Activated T-helper 2 cell treated with anti-CD3 and anti-CD28 coated beads, Interferon-gamma antibody, Interleukin-2, Interleukin-4, amounts not matched to agents 10 μg/mL and 5 μg/mL and 100 μg/mL, durations not matched to agents 14 hours and 24 hours and 36 hours (primary cell): ENCODE data around the gene ARHGAP10. TPM values are rescaled to one million over a fixed set of nuclear protein-coding genes. Genes with fewer than 3 reads are reported as not detected.
A peak's percentile ranks its signal among the peaks of the same experiment; 100 is the strongest.

Experiments
- DNase-seq: peaks from one replicate; pipeline ENCODE4 v3.0.0; 2021; ENCODE audit warnings: low spot score
- H3K27ac Mint-ChIP-seq: one replicate; pipeline ENCODE4 v1.8.0; 2021; ENCODE audit warnings: mixed read lengths
- H3K27me3 Mint-ChIP-seq: one replicate; pipeline ENCODE4 v1.8.0; 2021; ENCODE audit warnings: low read depth, mixed read lengths
- H3K36me3 Mint-ChIP-seq: one replicate; pipeline ENCODE4 v1.8.0; 2021; ENCODE audit warnings: low read depth, mixed read lengths
- H3K4me1 Mint-ChIP-seq: one replicate; pipeline ENCODE4 v1.8.0; 2021; ENCODE audit warnings: low read depth, mixed read lengths
- H3K4me3 Mint-ChIP-seq: one replicate; pipeline ENCODE4 v1.8.0; 2021; ENCODE audit warnings: low read depth, mild to moderate bottlenecking, moderate library complexity, mixed read lengths
- H3K9me3 Mint-ChIP-seq: one replicate; pipeline ENCODE4 v1.8.0; 2021; ENCODE audit warnings: mixed read lengths
- intact Hi-C: fragments of 100-400 bp; cut with micrococcal nuclease; formaldehyde crosslinking; loops from one replicate; pipeline ENCODE4 v1.15.1; 2023
- total RNA-seq: library from RNA; stranded (reverse); gene quantifications from 2 replicates; pipeline ENCODE4 v1.2.3, GENCODE V29; 2022

The ARHGAP10 gene
- total RNA-seq, 1 donor from 2014 or later = 18.5 TPM

- DNase-seq = no peak
- intact Hi-C loops = loop anchor here (10.0 kb wide), 1 partner anchor 195 kb away; no protein-coding TSS in a partner anchor
- H3K9me3 Mint-ChIP-seq = no peaks in the 10 kb centered on the region
- H3K4me1 Mint-ChIP-seq = peaks cover 8% of the 10 kb centered on the region
- H3K27ac Mint-ChIP-seq = no peak overlapping the region
- no peak overlapping the region for H3K4me3 Mint-ChIP-seq
- H3K27me3 Mint-ChIP-seq = peaks cover 6% of the 10 kb centered on the region
- no peaks in the 10 kb centered on the region for H3K36me3 Mint-ChIP-seq
These were observed 21.9 kb upstream of the ARHGAP10 start for GRCh38 chr4:147709999-147710398.

GRCh38 chr4:147714575-147715401, 17.1 kb upstream of the ARHGAP10 start:
- Mint-ChIP-seq H3K4me1 (peaks cover 5% of the 10 kb centered on the region), H3K27ac (no peak overlapping the region), H3K27me3 (peaks cover 25% of the 10 kb centered on the region), H3K4me3 (no peak overlapping the region), H3K9me3 (no peaks in the 10 kb centered on the region), H3K36me3 (no peaks in the 10 kb centered on the region)
- no peak for DNase-seq
- intact Hi-C loops = no loop called here

GRCh38 chr4:147717878-147718277, 14.0 kb upstream of the ARHGAP10 start:
- DNase-seq = no peak
- peaks cover 5% of the 10 kb centered on the region for H3K4me1 Mint-ChIP-seq
- no peak overlapping the region for H3K4me3 Mint-ChIP-seq
- no peak overlapping the region for H3K27ac Mint-ChIP-seq
- H3K36me3 Mint-ChIP-seq = no peaks in the 10 kb centered on the region
- intact Hi-C loops = no loop called here
- peaks cover 26% of the 10 kb centered on the region for H3K27me3 Mint-ChIP-seq
- no peaks in the 10 kb centered on the region for H3K9me3 Mint-ChIP-seq

- no peak for DNase-seq
- H3K9me3 Mint-ChIP-seq = no peaks in the 10 kb centered on the region
- H3K4me3 Mint-ChIP-seq = no peak overlapping the region
- H3K27me3 Mint-ChIP-seq = peaks cover 24% of the 10 kb centered on the region
- intact Hi-C loops = no loop called here
- peaks cover 5% of the 10 kb centered on the region for H3K4me1 Mint-ChIP-seq
- no peak overlapping the region for H3K27ac Mint-ChIP-seq
- no peaks in the 10 kb centered on the region for H3K36me3 Mint-ChIP-seq
These were observed 8.6 kb upstream of the ARHGAP10 start for GRCh38 chr4:147723326-147723725.

- Mint-ChIP-seq H3K27me3 (peaks cover 29% of the 10 kb centered on the region), H3K27ac (no peak overlapping the region), H3K4me3 (no peak overlapping the region), H3K9me3 (no peaks in the 10 kb centered on the region), H3K4me1 (peaks cover 5% of the 10 kb centered on the region), H3K36me3 (no peaks in the 10 kb centered on the region)
- DNase-seq = no peak
- intact Hi-C loops = no loop called here
These were observed 7.3 kb upstream of the ARHGAP10 start for GRCh38 chr4:147724468-147725201.

GRCh38 chr4:147725673-147726072, 6.2 kb upstream of the ARHGAP10 start:
- H3K27me3 Mint-ChIP-seq = peaks cover 28% of the 10 kb centered on the region
- peaks cover 5% of the 10 kb centered on the region for H3K4me1 Mint-ChIP-seq
- H3K36me3 Mint-ChIP-seq = no peaks in the 10 kb centered on the region
- no peak for DNase-seq
- intact Hi-C loops = no loop called here
- H3K27ac Mint-ChIP-seq = no peak overlapping the region
- no peak overlapping the region for H3K4me3 Mint-ChIP-seq
- H3K9me3 Mint-ChIP-seq = no peaks in the 10 kb centered on the region

- Mint-ChIP-seq H3K27me3 (peaks cover 28% of the 10 kb centered on the region), H3K36me3 (no peaks in the 10 kb centered on the region), H3K27ac (no peak overlapping the region), H3K9me3 (no peaks in the 10 kb centered on the region), H3K4me1 (peaks cover 10% of the 10 kb centered on the region), H3K4me3 (no peak overlapping the region)
- DNase-seq = no peak
- intact Hi-C loops = no loop called here
These were observed 4.3 kb upstream of the ARHGAP10 start for GRCh38 chr4:147727476-147728028.

- Mint-ChIP-seq H3K27me3 (peaks cover 19% of the 10 kb centered on the region), H3K27ac (no peak overlapping the region), H3K4me3 (no peak overlapping the region), H3K9me3 (no peaks in the 10 kb centered on the region), H3K4me1 (peaks cover 29% of the 10 kb centered on the region), H3K36me3 (no peaks in the 10 kb centered on the region)
- no peak for DNase-seq
- intact Hi-C loops = loop anchor here (5.0 kb wide), 1 partner anchor 117 kb away; no protein-coding TSS in a partner anchor
These were observed 1.6 kb upstream of the ARHGAP10 start for GRCh38 chr4:147730333-147730732.

GRCh38 chr4:147732518-147733235, 789 bp downstream of the ARHGAP10 start:
- peak overlapping the region; percentile 96 for H3K4me3 Mint-ChIP-seq
- intact Hi-C loops = loop anchor here (1.0 to 5.0 kb wide), 4 partner anchors 62 to 134 kb away; partner anchors contain the start of gene TMEM184C
- H3K9me3 Mint-ChIP-seq = no peaks in the 10 kb centered on the region
- DNase-seq = no peak
- H3K27me3 Mint-ChIP-seq = peaks cover 14% of the 10 kb centered on the region
- peaks cover 44% of the 10 kb centered on the region for H3K4me1 Mint-ChIP-seq
- H3K27ac Mint-ChIP-seq = peak overlapping the region; percentile 91
- peaks cover 2% of the 10 kb centered on the region for H3K36me3 Mint-ChIP-seq

GRCh38 chr4:147733716-147734344, 1.9 kb downstream of the ARHGAP10 start:
- no peak overlapping the region for H3K27ac Mint-ChIP-seq
- intact Hi-C loops = loop anchor here (1.0 to 5.0 kb wide), 3 partner anchors 49 to 113 kb away; partner anchors contain the start of gene PRMT9
- peaks cover 5% of the 10 kb centered on the region for H3K27me3 Mint-ChIP-seq
- H3K4me1 Mint-ChIP-seq = peaks cover 47% of the 10 kb centered on the region
- H3K4me3 Mint-ChIP-seq = peak overlapping the region; percentile 96
- H3K36me3 Mint-ChIP-seq = peaks cover 2% of the 10 kb centered on the region
- DNase-seq = no peak
- no peaks in the 10 kb centered on the region for H3K9me3 Mint-ChIP-seq

GRCh38 chr4:147734496-147734895, 2.6 kb downstream of the ARHGAP10 start:
- H3K9me3 Mint-ChIP-seq = no peaks in the 10 kb centered on the region
- H3K27ac Mint-ChIP-seq = no peak overlapping the region
- peaks cover 51% of the 10 kb centered on the region for H3K4me1 Mint-ChIP-seq
- peaks cover 2% of the 10 kb centered on the region for H3K27me3 Mint-ChIP-seq
- no peak for DNase-seq
- H3K36me3 Mint-ChIP-seq = peaks cover 2% of the 10 kb centered on the region
- H3K4me3 Mint-ChIP-seq = peak overlapping the region; percentile 96
- intact Hi-C loops = loop anchor here (2.0 to 5.0 kb wide), 2 partner anchors 50 to 113 kb away; partner anchors contain the start of gene PRMT9
